HG02759 (cell line): Measurements from ENCODE around the gene SLC44A2.

ENCODE experiments used
- ATAC-seq: cut with Tn5 transposase; IDR thresholded peaks from one replicate; pipeline ENCODE4 v1.9.1; 2021; ENCODE audit warnings: mild to moderate bottlenecking, moderate library complexity; ENCODE audit not compliant: unreplicated experiment

The SLC44A2 gene

GRCh38 chr19:10680545-10681135 lies 55.3 kb downstream of the SLC44A2 start:
- ATAC-seq, result no peak

GRCh38 chr19:10681658-10682057 lies 56.3 kb downstream of the SLC44A2 start:
- no peak for ATAC-seq

- no peak for ATAC-seq
Observed at GRCh38 chr19:10682397-10683063, 57.2 kb downstream of the SLC44A2 start.

- ATAC-seq, result no peak
Observed at GRCh38 chr19:10683064-10683426, 57.7 kb downstream of the SLC44A2 start.

GRCh38 chr19:10683582-10683981 lies 58.2 kb downstream of the SLC44A2 start:
- ATAC-seq, result no peak

- no peak for ATAC-seq
Observed at GRCh38 chr19:10685210-10685609, 59.9 kb downstream of the SLC44A2 start.

- ATAC-seq, result no peak
Observed at GRCh38 chr19:10686193-10686592, 60.8 kb downstream of the SLC44A2 start.

- no peak for ATAC-seq
Observed at GRCh38 chr19:10686661-10687517, 61.5 kb downstream of the SLC44A2 start.

GRCh38 chr19:10687518-10688288 lies 62.4 kb downstream of the SLC44A2 start:
- ATAC-seq, result no peak

- ATAC-seq, result no peak
Observed at GRCh38 chr19:10688545-10689280, 63.4 kb downstream of the SLC44A2 start.

- no peak for ATAC-seq
Observed at GRCh38 chr19:10690341-10690781, 65.0 kb downstream of the SLC44A2 start.

- no peak for ATAC-seq
Observed at GRCh38 chr19:10691178-10691881, 66.0 kb downstream of the SLC44A2 start.

GRCh38 chr19:10691883-10692282 lies 66.5 kb downstream of the SLC44A2 start:
- no peak for ATAC-seq

GRCh38 chr19:10692673-10693264 lies 67.4 kb downstream of the SLC44A2 start:
- ATAC-seq, result no peak
